IPS DF 4.7 (cell line): ENCODE measurements around the gene VASH1.

ENCODE experiments used
- DNase-seq: peaks from one replicate; pipeline ENCODE4 v3.0.0-alpha.2; 2013; ENCODE audit warnings: low spot score; ENCODE audit errors: extremely low read depth

VASH1 gene

GRCh38 chr14:76771437-76771980 lies 10.2 kb downstream of the VASH1 start:
- no peak for DNase-seq

- DNase-seq: no peak
These were observed 11.3 kb downstream of the VASH1 start for GRCh38 chr14:76772300-76773187.

- no peak for DNase-seq
These were observed 12.1 kb downstream of the VASH1 start for GRCh38 chr14:76773188-76773885.

- no peak for DNase-seq
These were observed 12.9 kb downstream of the VASH1 start for GRCh38 chr14:76773956-76774820.

- DNase-seq: no peak
These were observed 13.8 kb downstream of the VASH1 start for GRCh38 chr14:76774821-76775694.

- no peak for DNase-seq
These were observed 14.6 kb downstream of the VASH1 start for GRCh38 chr14:76775695-76776427.

- DNase-seq: no peak
These were observed 15.4 kb downstream of the VASH1 start for GRCh38 chr14:76776428-76777251.

- no peak for DNase-seq
These were observed 16.5 kb downstream of the VASH1 start for GRCh38 chr14:76777721-76778120.

GRCh38 chr14:76778546-76779215 lies 17.4 kb downstream of the VASH1 start:
- DNase-seq: no peak

- no peak for DNase-seq
These were observed 18.2 kb downstream of the VASH1 start for GRCh38 chr14:76779221-76780057.

- no peak for DNase-seq
These were observed 18.7 kb downstream of the VASH1 start for GRCh38 chr14:76780058-76780345.

GRCh38 chr14:76780360-76780759 lies 19.1 kb downstream of the VASH1 start:
- DNase-seq: no peak

- no peak for DNase-seq
These were observed 19.8 kb downstream of the VASH1 start for GRCh38 chr14:76780875-76781647.

- no peak for DNase-seq
These were observed 20.4 kb downstream of the VASH1 start for GRCh38 chr14:76781648-76782051.

GRCh38 chr14:76782115-76782884 lies 21.0 kb downstream of the VASH1 start:
- DNase-seq: no peak
